ENCODE results near the gene NME9.

DNA sequence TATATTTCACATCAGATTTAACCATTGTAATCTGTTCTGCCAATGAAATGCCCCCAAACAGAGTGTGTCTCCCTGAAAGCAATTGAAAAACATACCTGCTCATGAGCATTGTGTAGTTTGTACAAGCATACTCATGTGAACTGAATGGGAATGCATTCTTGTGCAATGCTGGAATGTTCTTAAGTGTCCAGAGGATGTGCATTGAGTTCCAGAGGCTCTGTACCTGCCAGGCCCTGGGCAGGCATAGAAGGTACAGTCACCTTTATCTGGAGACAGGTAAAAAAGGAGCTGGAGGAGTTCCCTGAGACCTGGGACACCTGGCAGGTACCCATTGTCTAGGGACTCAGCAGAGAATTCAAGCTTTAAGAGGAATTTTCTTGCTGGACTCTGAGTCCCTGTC lies 21.5 kb upstream of the NME9 start:
- TF ChIP-seq BCL11A (IDR thresholded peaks at IDR 0.05; ENCODE audit: low read depth, low read length): no peak
- TF ChIP-seq BCL3 (IDR thresholded peaks at IDR 0.05; ENCODE audit: borderline replicate concordance, insufficient read depth, low read depth, low read length, poor library complexity, severe bottlenecking): no peak
- TF ChIP-seq EGR1 (IDR thresholded peaks at IDR 0.05; ENCODE audit: borderline replicate concordance in 1 of 2, low read depth in 2 of 2, low read length in 2 of 2): no peak
- TF ChIP-seq SIN3A (IDR thresholded peaks at IDR 0.05; ENCODE audit: low read depth, low read length): no peak
- TF ChIP-seq, protein P1, sequence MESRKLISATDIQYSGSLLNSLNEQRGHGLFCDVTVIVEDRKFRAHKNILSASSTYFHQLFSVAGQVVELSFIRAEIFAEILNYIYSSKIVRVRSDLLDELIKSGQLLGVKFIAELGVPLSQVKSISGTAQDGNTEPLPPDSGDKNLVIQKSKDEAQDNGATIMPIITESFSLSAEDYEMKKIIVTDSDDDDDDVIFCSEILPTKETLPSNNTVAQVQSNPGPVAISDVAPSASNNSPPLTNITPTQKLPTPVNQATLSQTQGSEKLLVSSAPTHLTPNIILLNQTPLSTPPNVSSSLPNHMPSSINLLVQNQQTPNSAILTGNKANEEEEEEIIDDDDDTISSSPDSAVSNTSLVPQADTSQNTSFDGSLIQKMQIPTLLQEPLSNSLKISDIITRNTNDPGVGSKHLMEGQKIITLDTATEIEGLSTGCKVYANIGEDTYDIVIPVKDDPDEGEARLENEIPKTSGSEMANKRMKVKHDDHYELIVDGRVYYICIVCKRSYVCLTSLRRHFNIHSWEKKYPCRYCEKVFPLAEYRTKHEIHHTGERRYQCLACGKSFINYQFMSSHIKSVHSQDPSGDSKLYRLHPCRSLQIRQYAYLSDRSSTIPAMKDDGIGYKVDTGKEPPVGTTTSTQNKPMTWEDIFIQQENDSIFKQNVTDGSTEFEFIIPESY (IDR thresholded peaks at IDR 0.05): no peak
- TF ChIP-seq KAT2A (conservative IDR thresholded peaks at IDR 0.05; ENCODE audit: control insufficient read depth, low read depth, low read length): no peak

All from GM12878 (cell line).